GM18505 (cell line): ENCODE results near the gene FOXN1.

Experiments
- ATAC-seq: cut with Tn5 transposase; IDR thresholded peaks from one replicate; pipeline ENCODE4 v1.9.1; 2021; ENCODE audit not compliant: unreplicated experiment
- POLR2A ChIP-seq: IDR thresholded peaks from 4 replicates; pipeline ENCODE4 v1.6.1; 2011; ENCODE audit warnings: borderline replicate concordance; ENCODE audit not compliant: insufficient read depth, insufficient read length; ENCODE audit errors: extremely low read depth

FOXN1 gene

GRCh38 chr17:28499364-28499664 lies 6.8 kb upstream of the FOXN1 start:
- no peak for TF ChIP-seq POLR2A
- ATAC-seq, result no peak

- no peak for TF ChIP-seq POLR2A
- ATAC-seq, result no peak
Measured at GRCh38 chr17:28499684-28500357, 6.3 kb upstream of the FOXN1 start.

- TF ChIP-seq POLR2A, result peak; percentile 34
- no peak for ATAC-seq
Measured at GRCh38 chr17:28500712-28501379, 5.3 kb upstream of the FOXN1 start.

- no peak for ATAC-seq
Measured at GRCh38 chr17:28501421-28502284, 4.5 kb upstream of the FOXN1 start.

GRCh38 chr17:28503420-28503819 lies 2.7 kb upstream of the FOXN1 start:
- ATAC-seq, result no peak
- no peak for TF ChIP-seq POLR2A

More at GRCh38 chr17:28501421-28502284, 4.5 kb upstream of the FOXN1 start:
- no peak for TF ChIP-seq POLR2A

GRCh38 chr17:28506763-28507487 lies 777 bp downstream of the FOXN1 start:
- no peak for TF ChIP-seq POLR2A
- ATAC-seq, result no peak

- ATAC-seq, result no peak
- TF ChIP-seq POLR2A, result no peak
Measured at GRCh38 chr17:28507567-28508203, 1.5 kb downstream of the FOXN1 start.

GRCh38 chr17:28508211-28508724 lies 2.1 kb downstream of the FOXN1 start:
- TF ChIP-seq POLR2A, result no peak
- no peak for ATAC-seq

- TF ChIP-seq POLR2A, result no peak
- ATAC-seq, result no peak
Measured at GRCh38 chr17:28509789-28510188, 3.6 kb downstream of the FOXN1 start.

GRCh38 chr17:28511858-28512461 lies 5.8 kb downstream of the FOXN1 start:
- no peak for ATAC-seq

GRCh38 chr17:28513476-28513875 lies 7.3 kb downstream of the FOXN1 start:
- no peak for ATAC-seq
- no peak for TF ChIP-seq POLR2A

More at GRCh38 chr17:28511858-28512461, 5.8 kb downstream of the FOXN1 start:
- no peak for TF ChIP-seq POLR2A

GRCh38 chr17:28514561-28515002 lies 8.4 kb downstream of the FOXN1 start:
- no peak for TF ChIP-seq POLR2A
- ATAC-seq, result no peak
